Measurements from ENCODE around the gene TUBG1.

DNA sequence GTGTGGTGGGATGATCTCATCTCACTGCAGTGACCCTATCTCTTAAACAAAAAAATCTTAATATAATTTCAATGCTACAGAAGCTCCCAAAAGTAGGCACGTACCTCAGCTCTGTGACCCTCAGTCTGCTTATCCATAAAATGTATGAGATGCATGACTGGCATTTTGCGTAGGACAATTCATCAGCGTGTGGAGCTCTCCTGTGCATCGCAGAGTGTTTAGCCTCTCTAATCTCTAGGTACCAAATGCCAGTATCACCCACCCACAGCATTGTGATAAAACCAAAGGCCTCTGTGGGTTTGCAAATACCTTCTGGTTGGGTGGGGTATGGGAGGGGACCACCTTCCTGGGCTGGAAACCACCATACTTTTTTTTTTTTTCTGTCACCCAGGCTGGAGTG, 30.6 kb downstream of the TUBG1 start:
- TF ChIP-seq POLR2A (IDR thresholded peaks at IDR 0.05; ENCODE audit: low read depth, low read length) (no peak), TAF1 (IDR thresholded peaks at IDR 0.05; ENCODE audit: borderline replicate concordance, low read depth, low read length) (no peak), POLR2AphosphoS5 (IDR thresholded peaks at IDR 0.05; ENCODE audit: low read depth, low read length) (no peak)

All from GM12892 (cell line).